Vagina (tissue), 2 donors: Measurements from ENCODE around the gene ZNF484.

ENCODE experiments used
- POLR2A ChIP-seq, 2 donors: fragments of 450-650 bp; IDR thresholded peaks; one replicate each; pipeline ENCODE4 v1.6.1; 2017; ENCODE audit warnings: antibody characterized with exemption in 2 of 2, mild to moderate bottlenecking in 2 of 2, moderate library complexity in 2 of 2
- POLR2AphosphoS5 ChIP-seq, 2 donors: sonication (generic); formaldehyde crosslinking; IDR thresholded peaks; one replicate each; pipeline ENCODE4 v1.9.0; 2017; ENCODE audit warnings: antibody characterized with exemption in 2 of 2, mild to moderate bottlenecking in 2 of 2, low read depth in 1 of 2; ENCODE audit not compliant: insufficient read depth in 1 of 2
- TF ChIP-seq, protein P1 (sequence below), 3 experiments: fragments of 450-650 bp in 2 of 3; fragments of 200-600 bp in 1 of 3; sonication (generic) in 1 of 3; IDR thresholded peaks; one replicate each; pipeline ENCODE4 v1.5.1; 2017 to 2019; ENCODE audit warnings: antibody characterized with exemption in 3 of 3, mild to moderate bottlenecking in 2 of 3, moderate library complexity in 2 of 3

DNA sequence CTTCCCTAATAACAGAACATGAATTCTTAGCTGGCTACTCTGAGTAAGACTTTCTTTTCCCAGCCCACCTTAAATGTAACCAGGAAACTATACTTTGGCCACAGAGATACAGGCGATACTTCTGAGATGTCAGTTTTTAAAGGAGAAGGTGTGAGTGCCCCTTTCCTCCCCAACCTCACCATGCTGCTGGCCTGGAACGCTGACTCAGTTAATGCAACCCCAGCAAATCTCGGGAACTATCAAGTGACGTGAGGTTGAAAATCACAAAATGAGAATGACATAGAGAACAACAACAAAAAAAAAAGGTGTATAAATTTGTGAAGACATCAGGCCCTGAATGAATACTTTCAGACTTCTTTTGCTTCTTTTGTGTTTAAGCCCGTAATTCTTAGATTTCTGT, 13.7 kb downstream of the ZNF484 start:
- TF ChIP-seq, protein P1, sequence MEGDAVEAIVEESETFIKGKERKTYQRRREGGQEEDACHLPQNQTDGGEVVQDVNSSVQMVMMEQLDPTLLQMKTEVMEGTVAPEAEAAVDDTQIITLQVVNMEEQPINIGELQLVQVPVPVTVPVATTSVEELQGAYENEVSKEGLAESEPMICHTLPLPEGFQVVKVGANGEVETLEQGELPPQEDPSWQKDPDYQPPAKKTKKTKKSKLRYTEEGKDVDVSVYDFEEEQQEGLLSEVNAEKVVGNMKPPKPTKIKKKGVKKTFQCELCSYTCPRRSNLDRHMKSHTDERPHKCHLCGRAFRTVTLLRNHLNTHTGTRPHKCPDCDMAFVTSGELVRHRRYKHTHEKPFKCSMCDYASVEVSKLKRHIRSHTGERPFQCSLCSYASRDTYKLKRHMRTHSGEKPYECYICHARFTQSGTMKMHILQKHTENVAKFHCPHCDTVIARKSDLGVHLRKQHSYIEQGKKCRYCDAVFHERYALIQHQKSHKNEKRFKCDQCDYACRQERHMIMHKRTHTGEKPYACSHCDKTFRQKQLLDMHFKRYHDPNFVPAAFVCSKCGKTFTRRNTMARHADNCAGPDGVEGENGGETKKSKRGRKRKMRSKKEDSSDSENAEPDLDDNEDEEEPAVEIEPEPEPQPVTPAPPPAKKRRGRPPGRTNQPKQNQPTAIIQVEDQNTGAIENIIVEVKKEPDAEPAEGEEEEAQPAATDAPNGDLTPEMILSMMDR (IDR thresholded peaks at IDR 0.05): no peak
- TF ChIP-seq POLR2A (IDR thresholded peaks at IDR 0.05): no peak
- no peak for TF ChIP-seq POLR2AphosphoS5 (IDR thresholded peaks at IDR 0.05; ENCODE audit: insufficient read depth in 1 of 2, low read depth in 1 of 2)
